BJ (cell line): ENCODE results near the gene ADARB1. TPM values are rescaled to one million over a fixed set of nuclear protein-coding genes. Genes with fewer than 3 reads are reported as not detected.

Experiments used
- CTCF ChIA-PET: fragments of 350-600 bp; formaldehyde crosslinking; extraction: SDS; loops from one replicate; lab custom pipeline; 2021; ENCODE audit warnings: antibody characterized with exemption, inconsistent platforms; lab: Yijun Ruan, JAX
- POLR2A ChIA-PET: fragments of 300-600 bp; sonication (Branson Sonifier 250); formaldehyde crosslinking; extraction: SDS; loops from one replicate; lab custom pipeline; 2021; ENCODE audit warnings: antibody characterized with exemption; lab: Charles Lee
- DNase-seq: peaks from one replicate; pipeline ENCODE4 v3.0.0-alpha.2; 2011; ENCODE audit warnings: low read depth
- H3K27me3 ChIP-seq: 2 replicates; pipeline ENCODE4 v1.6.0; 2011; ENCODE audit warnings: low read length; ENCODE audit not compliant: control insufficient read depth, insufficient read depth
- H3K36me3 ChIP-seq: 2 replicates; pipeline ENCODE4 v1.5.1; 2011; ENCODE audit warnings: low read length; ENCODE audit not compliant: control insufficient read depth, insufficient read depth
- H3K4me3 ChIP-seq: 2 replicates; pipeline ENCODE4 v1.5.1; 2011; ENCODE audit warnings: low read depth, mild to moderate bottlenecking, control low read depth, low read length
- CTCF ChIP-seq: IDR thresholded peaks from 2 replicates; pipeline ENCODE4 v1.5.1; 2011; ENCODE audit warnings: low read depth, mild to moderate bottlenecking, control low read depth, inconsistent platforms, low read length, moderate library complexity; ENCODE audit not compliant: insufficient read depth
- polyA plus RNA-seq: library from polyadenylated mRNA; depleted of rRNA; stranded (reverse); fragments of >200 nt; gene quantifications from 2 replicates; pipeline ENCODE4 v1.2.3, GENCODE V29; 2011

The ADARB1 gene
- polyA plus RNA-seq, 1 experiment = 10.9 TPM

DNA sequence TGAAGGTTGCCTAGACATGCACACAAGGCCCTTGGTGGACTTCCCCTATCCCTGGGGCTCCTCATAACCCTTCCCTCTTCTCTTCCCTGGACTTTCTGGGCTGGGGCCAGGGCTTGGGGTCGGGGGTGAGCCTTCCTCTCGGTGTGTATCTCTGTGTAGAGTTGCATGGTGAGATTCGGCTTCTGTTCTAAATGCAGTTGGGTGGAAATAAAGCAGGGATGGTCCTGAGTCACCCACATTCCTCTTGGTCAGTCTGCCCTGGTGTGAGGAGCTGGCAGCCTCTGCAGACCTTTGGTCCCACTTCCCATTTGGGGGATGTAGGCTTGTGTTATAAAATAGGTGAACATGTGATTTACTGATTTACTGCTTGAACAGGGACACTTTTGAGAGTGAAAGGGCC lies 38.0 kb downstream of the ADARB1 start:
- no peak for DNase-seq
- ChIA-PET POLR2A (no interaction called here), CTCF (interaction anchor here (0.7 kb wide), 1 partner anchor 16 kb away, joined by 3 read pairs; no protein-coding TSS in a partner anchor)
- Histone ChIP-seq H3K27me3 (no peaks in the 10 kb centered on the region), H3K4me3 (no peak overlapping the region), H3K36me3 (no peaks in the 10 kb centered on the region)
- no peak for TF ChIP-seq CTCF

DNA sequence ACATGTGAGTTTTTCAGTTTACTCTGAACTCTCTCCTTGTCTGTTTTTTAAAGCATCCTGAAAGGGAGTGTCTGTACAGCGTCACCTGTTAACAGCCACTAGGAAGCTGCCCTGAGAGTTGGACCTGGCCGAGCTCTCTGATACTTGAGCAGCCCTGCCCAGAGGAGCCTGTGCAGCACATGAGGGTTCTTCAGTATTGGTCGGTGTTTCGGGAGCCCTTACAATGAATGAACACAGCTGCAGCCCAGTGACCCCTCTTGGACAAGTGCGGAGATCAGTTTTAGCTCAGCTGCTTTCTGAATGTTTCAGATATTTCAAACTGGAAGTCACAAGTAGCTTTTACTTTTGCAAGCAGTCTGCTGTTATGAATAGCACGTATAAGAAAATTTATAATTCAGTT lies 39.2 kb downstream of the ADARB1 start:
- DNase-seq = no peak
- POLR2A ChIA-PET = no interaction called here
- CTCF ChIA-PET = interaction anchor here (0.6 to 6.5 kb wide), 4 partner anchors 11 to 80 kb away, joined by 3 to 23 read pairs (median 4); no protein-coding TSS in a partner anchor

GRCh38 chr21:45114072-45114471 lies 39.7 kb downstream of the ADARB1 start:
- ChIA-PET POLR2A (no interaction called here), CTCF (interaction anchor here (0.6 to 6.5 kb wide), 5 partner anchors 12 to 81 kb away, joined by 3 to 23 read pairs (median 3); no protein-coding TSS in a partner anchor)
- Histone ChIP-seq H3K4me3 (no peak overlapping the region), H3K27me3 (no peaks in the 10 kb centered on the region), H3K36me3 (no peaks in the 10 kb centered on the region)
- DNase-seq = no peak
- TF ChIP-seq CTCF = no peak

More for the DNA sequence above, 39.2 kb downstream of the ADARB1 start:
- no peak overlapping the region for H3K4me3 ChIP-seq
- no peak for TF ChIP-seq CTCF
- no peaks in the 10 kb centered on the region for H3K36me3 ChIP-seq
- no peaks in the 10 kb centered on the region for H3K27me3 ChIP-seq

DNA sequence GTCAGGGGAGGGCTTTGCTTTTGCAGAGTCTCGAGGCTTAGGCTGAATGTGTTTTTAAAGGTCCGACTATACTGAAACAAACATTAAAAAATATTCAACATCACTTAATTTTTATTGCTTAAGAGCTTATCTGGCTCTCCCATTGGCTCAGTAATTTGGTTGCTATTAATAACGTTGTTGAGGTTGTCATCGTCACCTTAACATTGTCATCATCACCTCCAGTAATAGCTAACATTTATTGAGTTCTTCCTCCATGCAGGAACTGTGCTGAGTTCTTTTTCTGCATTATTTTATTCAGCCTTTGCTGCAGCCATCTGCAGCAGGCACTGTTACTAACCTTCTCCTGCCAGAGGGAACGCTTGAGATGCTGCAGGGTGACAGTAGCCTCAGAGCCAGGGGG lies 40.1 kb downstream of the ADARB1 start:
- no peak for TF ChIP-seq CTCF
- Histone ChIP-seq H3K4me3 (no peak overlapping the region), H3K27me3 (no peaks in the 10 kb centered on the region), H3K36me3 (no peaks in the 10 kb centered on the region)
- POLR2A ChIA-PET = no interaction called here
- CTCF ChIA-PET = interaction anchor here (0.7 to 6.5 kb wide), 5 partner anchors 12 to 108 kb away, joined by 3 to 23 read pairs (median 3); no protein-coding TSS in a partner anchor
- no peak for DNase-seq

DNA sequence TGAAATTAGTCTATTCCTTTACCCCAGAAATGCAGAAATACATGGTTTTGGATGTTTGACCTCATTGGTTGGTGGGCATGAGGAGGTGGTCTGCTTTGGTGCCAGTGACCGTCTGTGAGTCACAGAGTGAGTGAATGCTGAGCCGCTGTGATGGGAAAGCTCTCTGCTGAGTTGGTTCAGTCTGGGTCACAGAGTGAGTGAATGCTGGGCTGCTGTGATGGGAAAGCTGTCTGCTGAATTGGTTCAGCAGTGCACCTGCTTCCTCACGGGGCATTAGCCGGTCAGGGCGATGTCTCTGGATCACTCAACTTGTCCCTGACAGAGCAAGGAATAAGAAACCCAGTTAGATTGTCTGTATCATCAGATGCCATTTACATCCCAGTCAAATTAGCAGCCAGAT lies 40.8 kb downstream of the ADARB1 start:
- no peak overlapping the region for H3K4me3 ChIP-seq
- no peaks in the 10 kb centered on the region for H3K36me3 ChIP-seq
- POLR2A ChIA-PET = no interaction called here
- no peak for TF ChIP-seq CTCF
- CTCF ChIA-PET = interaction anchor here (0.9 to 6.5 kb wide), 2 partner anchors 22 to 108 kb away, joined by 3 to 23 read pairs; no protein-coding TSS in a partner anchor
- no peak for DNase-seq
- H3K27me3 ChIP-seq = no peaks in the 10 kb centered on the region
